GM04504 (cell line): Measurements from ENCODE around the gene XPR1.
"Not testable (repeated sequence)": the region's sequence is repeated elsewhere in the genome, so short reads cannot be mapped to it uniquely, and the experiment has no call there.

ENCODE experiments used
- DNase-seq: peaks from one replicate; pipeline ENCODE4 v3.0.0-alpha.2; 2012; ENCODE audit warnings: low read depth

Gene XPR1

DNA sequence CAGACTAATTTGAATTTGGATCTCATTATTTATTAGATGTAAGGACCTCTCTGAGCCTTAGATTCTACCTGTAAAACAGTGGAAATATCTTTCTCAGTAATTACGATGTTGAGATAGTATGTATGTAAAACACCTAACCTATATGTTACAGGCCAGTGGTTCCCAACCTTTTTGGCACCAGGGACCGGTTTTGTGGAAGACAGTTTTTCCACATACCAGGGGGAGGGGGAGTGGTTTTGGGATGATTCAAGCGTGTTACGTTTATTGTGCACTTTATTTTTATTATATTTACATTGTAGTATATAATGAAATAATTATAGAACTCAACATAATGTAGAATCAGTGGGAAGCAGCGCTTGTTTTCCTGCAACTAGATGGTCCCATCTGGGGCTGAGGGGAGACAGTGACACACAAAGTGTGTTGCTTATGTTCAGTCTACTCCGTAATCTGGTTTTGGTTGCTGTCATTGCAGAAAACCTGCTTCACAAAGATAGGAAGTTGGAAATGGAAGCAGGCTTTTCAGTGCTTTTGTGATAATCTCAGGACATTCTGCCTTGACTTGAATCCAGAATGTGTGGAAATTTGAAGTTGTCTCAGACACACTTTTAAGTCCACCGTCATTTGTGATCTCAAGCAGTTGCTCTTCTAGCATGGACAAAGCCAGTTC is 12.8 kb downstream of the XPR1 start:
- no peak for DNase-seq

DNA sequence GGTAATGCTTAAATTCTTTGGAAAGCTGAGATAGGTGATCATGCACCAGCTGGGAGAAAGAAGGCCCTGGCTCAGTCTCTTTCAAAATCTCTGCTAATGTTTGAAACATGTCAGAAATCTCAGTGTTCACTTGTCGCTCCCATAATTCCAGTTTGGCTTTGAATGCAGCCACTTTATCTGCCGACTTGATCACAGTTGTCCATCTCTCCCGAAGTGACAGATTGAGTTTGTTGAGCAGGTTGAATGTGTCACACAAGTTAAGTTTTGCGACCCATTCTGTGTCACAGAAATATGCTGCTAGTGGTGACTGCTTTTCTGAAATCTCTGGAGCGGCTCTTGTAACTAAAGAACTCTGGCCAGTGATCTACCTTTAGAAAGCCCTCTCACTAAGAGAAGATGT is 13.4 kb downstream of the XPR1 start:
- DNase-seq = not testable (repeated sequence)

DNA sequence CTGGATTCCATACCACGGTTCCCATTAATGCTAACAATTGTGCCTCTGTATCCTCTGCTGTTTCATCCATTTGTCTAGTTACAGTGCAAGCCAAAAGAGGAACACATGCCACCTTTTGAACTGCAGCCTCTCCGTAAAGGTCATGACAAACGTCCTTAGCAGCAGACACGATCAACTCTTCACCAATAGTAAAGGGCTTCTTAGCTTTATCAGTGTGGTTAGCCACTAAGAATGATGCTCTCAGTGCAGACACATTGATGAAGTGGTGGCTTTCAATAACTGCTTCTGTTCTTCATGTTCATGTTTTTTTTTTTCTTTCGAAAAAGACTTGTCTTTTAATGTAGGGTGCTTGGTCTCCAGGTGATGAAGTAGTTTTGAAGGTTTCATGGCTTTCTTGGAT is 14.3 kb downstream of the XPR1 start:
- no peak for DNase-seq

DNA sequence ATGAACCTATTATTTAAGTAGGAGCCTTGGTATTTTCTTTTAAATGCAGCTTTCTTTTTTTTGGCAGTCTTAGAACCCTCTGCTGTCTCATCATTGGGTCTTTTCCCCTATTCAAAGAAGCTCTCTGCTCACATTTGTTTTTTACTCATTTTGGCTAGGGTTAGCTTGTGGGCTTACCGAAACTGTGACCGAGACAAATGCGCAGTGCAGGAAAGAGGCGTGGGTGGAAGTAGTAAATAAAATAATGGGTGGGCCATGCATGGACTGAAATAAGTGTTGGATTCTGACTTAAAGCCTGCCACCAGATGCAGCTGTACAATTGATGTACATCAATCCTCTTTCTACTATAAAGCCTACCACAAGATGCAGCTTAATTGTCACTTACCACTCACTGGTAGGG is 14.7 kb downstream of the XPR1 start:
- no peak for DNase-seq

DNA sequence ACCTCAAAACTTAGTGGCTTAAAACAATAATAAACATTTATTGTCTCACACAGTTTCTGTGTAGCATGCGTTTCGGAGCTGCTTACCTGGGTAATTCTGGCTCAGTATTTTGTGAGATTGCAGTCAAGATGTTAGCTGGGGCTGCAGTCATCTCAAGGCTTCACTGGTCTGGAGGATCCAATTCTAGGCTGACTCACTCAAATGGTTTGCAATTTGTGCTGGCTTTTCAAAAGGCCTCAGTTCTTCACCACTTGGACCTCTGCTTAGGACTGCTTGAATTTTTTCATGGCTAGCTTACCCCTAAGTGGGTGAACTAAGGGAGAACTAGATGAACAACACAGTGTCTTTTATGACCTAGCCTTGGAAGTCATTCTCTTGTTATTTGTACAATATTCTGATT is 21.0 kb downstream of the XPR1 start:
- DNase-seq = no peak

DNA sequence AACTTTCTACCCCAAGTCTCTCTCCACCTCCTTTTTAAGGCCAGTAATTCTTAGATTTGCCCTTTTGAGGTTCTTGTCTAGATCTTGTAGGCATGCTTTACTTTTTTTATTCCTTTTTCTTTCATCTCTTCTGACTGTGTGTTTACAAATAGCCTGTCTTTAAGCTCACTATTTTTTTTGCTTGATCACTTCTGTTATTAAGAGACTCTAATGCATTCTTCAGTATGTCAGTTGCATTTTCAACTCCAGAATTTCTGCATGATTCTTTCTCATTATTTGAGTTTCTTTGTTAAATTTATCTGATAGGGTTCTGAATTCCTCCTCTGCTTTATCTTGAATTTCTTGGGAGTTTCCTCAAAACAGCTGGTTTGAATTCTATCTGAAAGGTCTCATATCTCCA is 30.9 kb downstream of the XPR1 start:
- no peak for DNase-seq

DNA sequence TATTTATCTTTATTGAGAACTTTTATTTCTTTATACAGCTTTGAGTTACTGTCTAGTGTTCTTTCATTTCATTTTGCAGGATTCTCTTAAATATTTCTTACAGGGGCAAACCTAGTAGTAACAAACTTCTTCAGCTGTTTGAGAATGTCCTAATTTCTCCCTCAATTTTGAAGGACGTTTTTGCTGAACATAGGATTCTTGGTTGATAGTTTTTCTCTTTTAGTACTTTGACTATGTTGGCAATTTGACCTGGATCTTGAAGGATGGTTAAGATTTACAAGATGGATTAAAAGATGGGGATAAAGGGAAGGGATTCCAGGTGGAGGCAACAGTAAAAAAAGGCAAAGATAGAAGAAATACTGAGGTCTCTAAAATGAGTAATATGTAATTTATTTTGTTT is 38.9 kb downstream of the XPR1 start:
- DNase-seq = no peak

DNA sequence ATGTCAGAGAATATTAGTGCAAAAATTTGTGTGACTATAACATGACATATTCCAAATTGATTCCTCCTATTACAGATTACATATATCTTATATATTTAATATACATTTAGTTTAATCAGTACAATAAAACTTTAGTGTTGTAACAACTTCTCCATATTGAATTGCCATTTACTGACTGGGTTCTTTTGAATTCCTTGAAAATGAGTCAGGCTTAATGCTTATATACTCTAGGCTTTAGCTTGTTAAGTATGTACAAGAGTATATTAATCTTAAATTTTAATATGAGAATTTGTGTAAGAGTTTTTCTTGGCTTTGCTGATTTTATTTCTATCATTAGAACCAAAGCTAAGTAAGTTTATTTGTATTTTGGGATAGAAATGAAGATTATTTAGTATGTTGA is 40.3 kb downstream of the XPR1 start:
- no peak for DNase-seq

DNA sequence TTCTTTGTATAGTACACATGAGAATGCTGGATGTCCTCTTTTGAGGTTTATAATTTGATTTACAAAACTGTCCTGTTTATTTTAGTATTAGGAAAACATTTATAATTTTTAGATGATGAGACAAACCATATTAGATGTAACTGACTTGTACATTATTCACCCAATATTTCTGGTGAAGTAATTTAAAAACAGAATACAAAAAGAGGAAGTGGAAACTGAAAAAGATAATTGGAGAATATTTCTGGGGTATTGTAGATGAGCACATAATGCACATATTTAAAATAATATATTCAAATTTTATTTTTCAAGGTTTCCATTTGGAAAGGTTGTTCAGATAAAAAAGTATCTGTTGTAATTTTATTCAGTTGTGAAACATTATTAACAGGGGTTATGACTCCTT is 40.7 kb downstream of the XPR1 start:
- DNase-seq = no peak

DNA sequence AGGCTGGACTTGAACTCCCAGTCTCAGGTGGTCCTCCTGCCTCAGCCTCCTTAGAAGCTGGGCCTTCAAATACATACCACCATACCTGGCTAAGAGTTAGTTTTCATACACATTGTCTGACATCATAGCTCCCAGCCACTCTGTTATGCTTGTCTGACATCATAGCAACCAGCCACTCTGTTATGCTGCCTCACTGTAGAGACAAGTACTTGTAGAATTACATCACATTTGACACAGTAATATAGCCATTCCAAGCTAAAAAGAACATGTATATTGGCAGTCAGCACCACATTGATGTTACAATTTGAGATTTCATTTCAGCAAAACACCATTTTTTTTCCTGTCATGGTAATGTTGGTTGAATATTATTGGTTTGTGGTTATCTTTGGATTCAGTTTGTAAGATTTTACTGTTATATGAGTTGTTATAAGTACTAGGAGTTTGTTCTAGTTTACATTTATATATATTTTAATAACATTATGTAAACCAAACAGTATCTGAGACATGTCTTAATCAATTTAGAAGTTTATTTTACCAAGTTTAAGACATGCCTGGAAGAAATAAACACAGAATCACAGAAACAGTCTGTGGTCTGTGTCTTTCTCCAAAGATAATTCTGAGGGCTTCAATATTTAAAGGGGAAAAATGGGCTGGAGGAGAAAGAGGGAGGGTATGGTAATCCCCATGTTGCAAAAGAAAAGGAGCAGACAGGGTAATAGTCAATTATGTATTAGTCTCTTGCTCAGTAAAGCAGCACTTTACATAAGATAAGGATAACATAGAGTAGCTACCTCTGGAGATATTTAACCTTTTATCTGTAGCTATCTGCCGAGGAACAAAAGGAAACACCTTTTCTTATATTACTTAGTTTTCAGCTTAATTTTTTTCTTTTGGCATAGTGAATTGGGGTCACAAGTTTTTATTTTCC is 43.0 kb downstream of the XPR1 start:
- DNase-seq = no peak

DNA sequence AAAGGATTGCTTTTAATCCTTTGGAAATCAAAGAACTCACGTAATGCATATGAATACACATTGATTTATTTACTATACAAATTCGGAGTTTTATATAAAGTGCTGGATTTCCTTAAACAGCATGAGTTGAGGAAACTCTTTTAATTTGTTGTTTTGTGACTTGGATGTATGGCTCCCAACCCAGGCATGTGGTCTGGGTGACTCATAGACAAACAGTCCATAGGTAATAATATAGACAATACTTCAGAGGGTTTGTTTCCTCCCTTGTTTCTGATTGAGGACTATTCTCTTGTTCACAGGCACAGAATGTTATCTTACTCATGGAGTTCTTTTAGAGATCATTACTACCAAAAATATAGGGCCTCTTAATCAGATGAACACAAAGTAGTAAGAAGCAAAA is 43.8 kb downstream of the XPR1 start:
- no peak for DNase-seq

DNA sequence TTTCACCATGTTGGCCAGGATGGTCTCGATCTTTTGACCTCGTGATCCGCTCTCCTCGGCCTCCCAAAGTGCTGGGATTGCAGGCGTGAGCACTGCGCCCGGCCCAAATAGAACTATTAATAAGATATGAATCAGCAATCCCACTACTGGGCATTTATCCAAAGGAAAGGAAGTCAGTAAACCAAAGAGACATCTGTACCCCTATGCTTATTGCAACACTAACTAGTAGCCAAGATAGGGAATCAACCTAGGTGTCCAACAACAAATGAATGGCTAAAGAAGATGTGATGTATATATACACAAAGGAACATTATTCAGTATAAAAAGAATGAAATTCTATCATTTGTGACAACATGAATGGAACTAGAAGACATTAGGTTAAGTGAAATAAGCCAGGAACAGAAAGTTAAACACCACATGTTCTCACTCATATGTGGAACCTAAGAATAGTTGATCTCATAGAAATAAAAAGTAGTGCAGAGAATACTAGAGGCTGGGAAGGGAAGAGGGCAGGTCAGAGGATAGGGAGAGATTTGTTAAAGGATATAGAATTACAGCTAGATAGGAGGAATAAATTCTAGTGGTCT is 48.8 kb downstream of the XPR1 start:
- no peak for DNase-seq

DNA sequence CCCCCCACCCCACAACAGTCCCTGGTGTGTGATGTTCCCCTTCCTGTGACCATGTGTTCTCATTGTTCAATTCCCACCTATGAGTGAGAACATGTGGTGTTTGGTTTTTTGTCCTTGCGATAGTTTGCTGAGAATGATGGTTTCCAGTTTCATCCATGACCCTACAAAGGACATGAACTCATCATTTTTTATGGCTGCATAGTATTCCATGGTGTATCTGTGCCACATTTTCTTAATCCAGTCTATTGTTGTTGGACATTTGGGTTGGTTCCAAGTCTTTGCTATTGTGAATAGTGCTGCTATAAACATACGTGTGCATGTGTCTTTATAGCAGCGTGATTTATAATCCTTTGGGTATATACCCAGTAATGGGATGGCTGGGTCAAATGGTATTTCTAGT is 51.3 kb downstream of the XPR1 start:
- not testable (repeated sequence) for DNase-seq

DNA sequence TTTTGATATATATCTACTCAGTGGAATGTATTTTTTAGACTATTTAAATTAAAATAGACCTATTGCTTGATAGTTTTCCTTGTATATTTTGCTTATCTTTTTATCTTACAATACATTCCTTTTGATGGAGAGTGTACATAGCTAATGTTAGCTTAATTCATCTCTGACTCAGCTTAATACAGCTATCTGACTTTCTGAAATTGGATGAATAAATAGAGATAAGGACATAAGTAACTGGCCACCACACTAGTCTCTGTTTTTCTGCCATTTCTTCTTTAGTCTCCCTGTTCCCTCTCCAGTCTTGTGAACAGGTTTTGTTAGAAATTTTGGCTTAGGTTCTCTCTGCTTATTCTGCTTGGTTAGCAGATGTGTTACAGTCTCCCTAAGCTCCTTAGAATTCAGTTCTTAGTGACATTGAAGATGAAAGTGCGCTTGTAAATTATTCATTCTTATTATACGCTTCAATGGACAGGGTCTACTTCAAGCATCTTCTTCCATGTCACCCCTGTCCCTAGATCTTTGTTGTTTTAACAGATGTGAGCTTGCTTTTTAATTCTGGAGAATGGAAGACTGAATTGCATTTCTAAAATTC is 59.6 kb downstream of the XPR1 start:
- DNase-seq = no peak

DNA sequence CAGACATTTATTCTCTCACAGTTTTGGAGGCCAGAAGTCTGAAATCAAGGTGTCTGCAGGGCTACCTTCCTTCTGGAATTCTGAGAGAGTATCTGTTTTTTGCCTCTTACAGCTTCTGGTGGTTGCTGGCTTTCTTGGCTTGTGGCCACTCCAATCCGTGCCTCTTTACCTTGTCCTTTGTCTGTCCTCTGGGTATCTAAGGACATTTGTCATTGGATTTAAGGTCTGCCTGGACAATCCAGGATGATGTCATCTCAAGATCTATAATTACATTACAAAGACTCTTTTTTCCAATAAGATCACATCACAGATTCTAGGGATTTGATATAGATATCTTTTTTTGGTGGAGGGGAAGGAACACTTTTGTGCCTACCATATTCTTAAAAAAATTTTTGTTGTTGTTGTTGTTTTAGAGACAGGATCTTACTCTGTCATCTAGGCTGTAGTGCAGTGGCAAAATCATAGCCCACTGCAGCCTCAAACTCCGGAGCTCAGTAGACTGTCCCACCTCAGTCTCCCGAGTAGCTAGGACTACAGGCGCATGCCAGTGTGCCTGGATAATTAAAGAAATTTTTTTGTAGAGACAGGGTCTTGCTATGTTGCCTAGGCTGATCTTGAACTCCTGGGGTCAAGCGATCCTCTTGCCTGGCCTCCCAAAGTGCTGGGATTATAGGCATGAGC is 61.9 kb downstream of the XPR1 start:
- DNase-seq = no peak

DNA sequence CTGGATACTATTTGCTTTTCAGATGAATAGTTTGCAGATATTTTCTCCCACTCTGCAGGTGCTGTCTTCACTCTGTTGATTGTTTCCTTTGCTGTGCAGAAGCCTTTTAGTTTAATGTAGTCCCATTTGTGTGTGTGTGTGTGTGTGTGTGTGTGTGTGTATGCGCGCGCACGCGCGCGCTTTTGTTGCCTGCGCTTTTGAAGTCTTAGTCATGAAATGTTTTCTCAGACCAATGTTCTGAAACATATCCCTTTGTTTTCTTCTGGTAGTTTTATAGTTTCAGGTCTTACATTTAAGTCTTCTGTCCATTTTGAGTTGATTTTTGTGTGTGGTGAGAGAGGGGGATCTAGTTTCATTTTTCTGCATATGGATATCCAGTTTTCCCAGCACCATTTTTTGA is 63.5 kb downstream of the XPR1 start:
- DNase-seq = no peak

DNA sequence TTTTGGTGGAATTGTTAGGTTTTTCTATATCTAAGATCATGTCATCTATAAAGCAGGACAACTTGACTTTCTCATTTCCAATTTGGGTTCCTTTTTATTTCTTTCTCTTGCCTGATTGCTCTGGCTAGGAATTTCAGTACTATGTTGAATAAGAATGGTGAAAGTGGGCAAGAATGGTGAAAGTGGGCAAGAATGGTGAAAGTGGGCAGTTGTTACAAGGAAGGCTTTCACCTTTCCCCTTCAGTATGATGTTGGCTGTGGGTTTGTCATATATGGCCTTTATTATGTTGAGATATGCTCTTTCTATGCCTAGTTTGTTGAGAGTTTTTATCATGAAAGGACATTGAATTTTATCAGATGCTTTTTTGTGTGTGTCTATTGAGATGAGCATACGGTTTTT is 64.5 kb downstream of the XPR1 start:
- DNase-seq = no peak

DNA sequence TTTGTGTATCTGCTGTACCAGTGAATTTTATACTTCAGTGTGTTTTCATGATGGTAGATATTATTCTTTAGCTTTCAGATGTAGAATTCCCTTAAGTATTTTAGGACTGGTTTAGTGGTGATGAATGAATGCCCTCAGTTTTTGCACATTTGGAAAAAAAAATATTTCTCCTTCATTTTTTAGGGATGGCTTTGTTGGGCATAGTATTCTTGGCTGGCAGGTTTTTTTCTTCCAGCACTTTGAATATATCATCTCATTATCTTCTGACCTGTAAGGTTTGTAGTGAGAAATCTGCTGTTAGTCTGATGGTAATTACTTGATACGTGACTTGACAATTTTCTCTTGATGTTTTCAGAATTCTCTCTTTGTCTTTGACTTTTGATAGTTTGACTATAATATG is 66.8 kb downstream of the XPR1 start:
- no peak for DNase-seq

DNA sequence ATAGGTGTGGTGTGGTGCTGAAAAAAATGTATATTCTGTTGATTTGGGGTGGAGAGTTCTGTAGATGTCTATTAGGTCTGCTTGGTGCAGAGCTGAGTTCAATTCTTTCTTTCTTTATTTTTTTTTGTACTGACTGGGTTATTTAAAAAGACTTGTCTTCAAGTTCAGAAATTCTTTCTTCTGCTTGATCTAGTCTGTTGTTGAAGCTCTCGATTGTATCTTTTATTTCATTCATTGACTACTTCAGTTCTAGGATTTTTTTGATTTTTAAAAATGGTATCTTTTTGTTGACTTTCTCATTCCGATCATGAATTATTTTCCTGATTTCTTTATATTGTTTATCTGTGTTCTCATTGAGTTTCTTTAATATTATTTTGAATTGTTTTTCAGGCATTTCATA is 70.6 kb downstream of the XPR1 start:
- not testable (repeated sequence) for DNase-seq

DNA sequence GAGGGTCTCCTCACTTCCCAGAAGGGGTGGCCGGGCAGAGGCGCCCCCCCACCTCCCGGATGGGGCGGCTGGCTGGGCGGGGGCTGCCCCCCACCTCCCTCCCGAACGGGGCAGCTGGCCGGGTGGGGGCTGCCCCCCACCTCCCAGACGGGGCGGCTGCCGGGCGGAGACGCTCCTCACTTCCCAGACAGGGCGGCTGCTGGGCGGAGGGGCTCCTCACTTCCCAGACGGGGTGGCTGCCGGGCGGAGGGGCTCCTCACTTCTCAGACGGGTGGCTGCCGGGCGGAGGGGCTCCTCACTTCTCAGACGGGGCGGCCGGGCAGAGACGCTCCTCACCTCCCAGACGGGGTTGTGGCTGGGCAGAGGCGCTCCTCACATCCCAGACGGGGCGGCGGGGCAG is 78.9 kb downstream of the XPR1 start:
- DNase-seq = not testable (repeated sequence)

DNA sequence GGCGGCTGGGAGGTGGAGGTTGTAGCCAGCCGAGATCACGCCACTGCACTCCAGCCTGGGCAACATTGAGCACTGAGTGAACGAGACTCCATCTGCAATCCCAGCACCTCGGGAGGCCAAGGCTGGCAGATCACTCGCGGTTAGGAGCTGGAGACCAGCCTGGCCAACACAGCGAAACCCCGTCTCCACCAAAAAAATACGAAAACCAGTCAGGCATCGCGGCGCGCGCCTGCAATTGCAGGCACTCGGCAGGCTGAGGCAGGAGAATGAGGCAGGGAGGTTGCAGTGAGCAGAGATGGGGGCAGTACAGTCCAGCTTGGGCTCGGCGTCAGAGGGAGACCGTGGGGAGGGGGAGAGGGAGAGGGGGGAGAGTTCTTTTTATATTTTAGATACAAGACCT is 79.4 kb downstream of the XPR1 start:
- DNase-seq = not testable (repeated sequence)

DNA sequence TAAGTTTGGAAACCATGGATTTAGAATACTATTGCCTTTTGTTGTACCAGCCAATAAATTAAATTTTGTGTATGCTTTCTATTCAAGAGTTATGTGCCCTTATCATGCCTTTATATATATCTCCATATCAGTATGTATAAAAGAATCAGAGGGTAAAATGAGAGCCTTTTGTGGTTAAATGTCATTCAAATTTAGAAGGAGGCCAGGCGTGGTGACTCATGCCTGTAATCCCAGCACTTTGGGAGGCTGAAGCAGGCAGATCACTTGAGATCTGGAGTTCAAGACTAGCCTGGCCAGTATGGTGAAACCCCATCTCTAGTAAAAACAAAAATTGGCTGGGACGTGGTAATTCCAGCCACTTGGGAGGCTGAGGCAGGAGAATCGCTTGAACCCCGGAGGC is 88.9 kb downstream of the XPR1 start:
- DNase-seq = no peak
